Mesendoderm (in vitro differentiated cells): ENCODE data around the gene SVIL.
"Not testable (repeated sequence)": the region's sequence is repeated elsewhere in the genome, so short reads cannot be mapped to it uniquely, and the experiment has no call there.

ENCODE experiments used
- DNase-seq: peaks from one replicate; pipeline ENCODE4 v3.0.0; 2013
- H2AK5ac ChIP-seq: 2 replicates; pipeline ENCODE4 v1.6.1; 2013; ENCODE audit warnings: low read length, inconsistent platforms
- H2BK120ac ChIP-seq: 2 replicates; pipeline ENCODE4 v1.6.1; 2013; ENCODE audit warnings: low read depth, mild to moderate bottlenecking, low read length, moderate library complexity, mixed read lengths
- H2BK15ac ChIP-seq: replicated peaks from 2 replicates; pipeline ENCODE4 v1.6.1; 2013; ENCODE audit warnings: low read depth, mild to moderate bottlenecking, moderate library complexity
- H2BK5ac ChIP-seq: 2 replicates; pipeline ENCODE4 v1.6.1; 2013; ENCODE audit warnings: low read length, inconsistent platforms
- H3K18ac ChIP-seq: 2 replicates; pipeline ENCODE4 v1.6.1; 2013; ENCODE audit warnings: mild to moderate bottlenecking, low read length, mixed read lengths
- H3K23ac ChIP-seq: one replicate; pipeline ENCODE4 v1.6.1; 2013; ENCODE audit warnings: low read length
- H3K27ac ChIP-seq: 2 replicates; pipeline ENCODE4 v1.5.1; 2013; ENCODE audit warnings: low read depth, mild to moderate bottlenecking, inconsistent platforms, low read length, moderate library complexity
- H3K27me3 ChIP-seq: 2 replicates; pipeline ENCODE4 v1.6.1; 2013; ENCODE audit warnings: low read length, control low read depth, mild to moderate bottlenecking, inconsistent platforms; ENCODE audit not compliant: insufficient read depth, poor library complexity
- H3K36me3 ChIP-seq: 2 replicates; pipeline ENCODE4 v1.6.1; 2013; ENCODE audit warnings: low read length, inconsistent platforms; ENCODE audit not compliant: control insufficient read depth, insufficient read depth
- H3K4ac ChIP-seq: one replicate; pipeline ENCODE4 v1.6.1; 2013; ENCODE audit warnings: low read depth, mild to moderate bottlenecking, low read length, moderate library complexity
- H3K4me1 ChIP-seq: 2 replicates; pipeline ENCODE4 v1.6.1; 2013; ENCODE audit warnings: low read depth, low read length, inconsistent platforms; ENCODE audit not compliant: control insufficient read depth
- H3K4me2 ChIP-seq: 2 replicates; pipeline ENCODE4 v1.6.1; 2013; ENCODE audit warnings: low read length
- H3K4me3 ChIP-seq: 2 replicates; pipeline ENCODE4 v1.5.1; 2013; ENCODE audit warnings: mild to moderate bottlenecking, low read length
- H3K56ac ChIP-seq: one replicate; pipeline ENCODE4 v1.6.1; 2013; ENCODE audit warnings: low read length
- H3K79me1 ChIP-seq: 2 replicates; pipeline ENCODE4 v1.6.1; 2013; ENCODE audit warnings: low read length, inconsistent platforms
- H3K79me2 ChIP-seq: 2 replicates; pipeline ENCODE4 v1.6.1; 2013; ENCODE audit warnings: mild to moderate bottlenecking, low read length; ENCODE audit not compliant: control insufficient read depth, insufficient read depth
- H3K9ac ChIP-seq: 2 replicates; pipeline ENCODE4 v1.6.1; 2013; ENCODE audit warnings: low read length, inconsistent platforms
- H4K5ac ChIP-seq: one replicate; pipeline ENCODE4 v1.6.1; 2013; ENCODE audit warnings: low read length
- H4K8ac ChIP-seq: one replicate; pipeline ENCODE4 v1.6.1; 2013; ENCODE audit warnings: low read depth, mild to moderate bottlenecking, control low read depth, low read length, moderate library complexity
- WGBS: extraction: QIAGEN DNeasy Blood & Tissue Kit; methylation state at CpG from one replicate; pipeline ENCODE4 v1.1.7; 2013; ENCODE audit warnings: low lambda C conversion rate, missing lambda C conversion rate; ENCODE audit not compliant: insufficient coverage; ENCODE audit errors: extremely low coverage; 5-methylcytosine and 5-hydroxymethylcytosine counted together

SVIL gene

GRCh38 chr10:29512425-29512974 lies 122.3 kb downstream of the SVIL start:
- H3K36me3 ChIP-seq: no peaks in the 10 kb centered on the region
- H3K79me2 ChIP-seq: no peaks in the 10 kb centered on the region
- H3K79me1 ChIP-seq: no peaks in the 10 kb centered on the region
- no peak overlapping the region for H3K9ac ChIP-seq
- H3K27me3 ChIP-seq: no peaks in the 10 kb centered on the region
- H3K4me1 ChIP-seq: no peaks in the 10 kb centered on the region
- no peak overlapping the region for H4K8ac ChIP-seq
- no peak for DNase-seq
- H3K4ac ChIP-seq: no peak overlapping the region
- no peak overlapping the region for H3K4me3 ChIP-seq
- H3K27ac ChIP-seq: no peak overlapping the region
- no peak overlapping the region for H2BK5ac ChIP-seq
- H3K56ac ChIP-seq: no peak overlapping the region
- WGBS: no CpG with 5 or more reads among the region's 10 CpGs
- no peak overlapping the region for H3K23ac ChIP-seq
- H2AK5ac ChIP-seq: no peak overlapping the region
- H4K5ac ChIP-seq: no peak overlapping the region
- no peak overlapping the region for H2BK15ac ChIP-seq
- H2BK120ac ChIP-seq: no peak overlapping the region
- no peak overlapping the region for H3K18ac ChIP-seq
- no peak overlapping the region for H3K4me2 ChIP-seq

- not testable (repeated sequence) for H3K36me3 ChIP-seq, H4K8ac ChIP-seq, H3K23ac ChIP-seq, H2BK15ac ChIP-seq, H3K79me2 ChIP-seq, H3K56ac ChIP-seq, H3K18ac ChIP-seq, H3K4me1 ChIP-seq, H3K27ac ChIP-seq, H3K4ac ChIP-seq, H3K27me3 ChIP-seq, H2BK120ac ChIP-seq, H3K79me1 ChIP-seq, H4K5ac ChIP-seq, H2AK5ac ChIP-seq, H3K4me3 ChIP-seq, H2BK5ac ChIP-seq, DNase-seq, H3K9ac ChIP-seq, H3K4me2 ChIP-seq
- no CpG with 5 or more reads among the region's 5 CpGs for WGBS
Observed at GRCh38 chr10:29511806-29512205, 123.0 kb downstream of the SVIL start.

GRCh38 chr10:29510483-29511157 lies 124.2 kb downstream of the SVIL start:
- not testable (repeated sequence) for DNase-seq, H3K4me1 ChIP-seq, H2AK5ac ChIP-seq, H3K56ac ChIP-seq, H2BK120ac ChIP-seq, H3K27me3 ChIP-seq, H3K4me2 ChIP-seq, H4K8ac ChIP-seq, H3K4me3 ChIP-seq, H4K5ac ChIP-seq, H3K4ac ChIP-seq, H2BK15ac ChIP-seq, H3K27ac ChIP-seq, H3K79me1 ChIP-seq, H3K18ac ChIP-seq, H3K79me2 ChIP-seq, H3K36me3 ChIP-seq, H3K9ac ChIP-seq, H2BK5ac ChIP-seq, H3K23ac ChIP-seq
- WGBS: no CpG with 5 or more reads among the region's 24 CpGs

GRCh38 chr10:29508554-29509244 lies 126.1 kb downstream of the SVIL start:
- H4K8ac ChIP-seq: no peak overlapping the region
- no peak overlapping the region for H4K5ac ChIP-seq
- H3K18ac ChIP-seq: no peak overlapping the region
- DNase-seq: no peak
- H3K4ac ChIP-seq: no peak overlapping the region
- no peak overlapping the region for H2AK5ac ChIP-seq
- H3K23ac ChIP-seq: no peak overlapping the region
- H3K79me2 ChIP-seq: no peaks in the 10 kb centered on the region
- H2BK15ac ChIP-seq: no peak overlapping the region
- H3K4me3 ChIP-seq: no peak overlapping the region
- no peaks in the 10 kb centered on the region for H3K79me1 ChIP-seq
- H3K27ac ChIP-seq: no peak overlapping the region
- H3K9ac ChIP-seq: no peak overlapping the region
- no peak overlapping the region for H3K56ac ChIP-seq
- no peaks in the 10 kb centered on the region for H3K4me1 ChIP-seq
- H2BK120ac ChIP-seq: no peak overlapping the region
- no peak overlapping the region for H2BK5ac ChIP-seq
- no peak overlapping the region for H3K4me2 ChIP-seq
- no CpG with 5 or more reads among the region's 13 CpGs for WGBS
- H3K27me3 ChIP-seq: no peaks in the 10 kb centered on the region
- no peaks in the 10 kb centered on the region for H3K36me3 ChIP-seq

- no CpG with 5 or more reads among the region's 4 CpGs for WGBS
- not testable (repeated sequence) for H2BK15ac ChIP-seq, H4K5ac ChIP-seq, H3K18ac ChIP-seq, H3K79me2 ChIP-seq, H3K23ac ChIP-seq, H3K36me3 ChIP-seq, H3K4me3 ChIP-seq, H3K4me1 ChIP-seq, H4K8ac ChIP-seq, H3K9ac ChIP-seq, H3K27ac ChIP-seq, H2AK5ac ChIP-seq, H3K27me3 ChIP-seq, H3K4ac ChIP-seq, H3K79me1 ChIP-seq, H3K56ac ChIP-seq, DNase-seq, H2BK5ac ChIP-seq, H2BK120ac ChIP-seq, H3K4me2 ChIP-seq
Observed at GRCh38 chr10:29507750-29508149, 127.0 kb downstream of the SVIL start.
